Measurements from ENCODE around the gene MMP20. TPM values are rescaled to one million over a fixed set of nuclear protein-coding genes. Genes with fewer than 3 reads are reported as not detected.

Gene MMP20
- total and polyA plus RNA-seq, 2 donors (not counting 1 experiment from before 2014, with no cell fraction given), result not detected

DNA sequence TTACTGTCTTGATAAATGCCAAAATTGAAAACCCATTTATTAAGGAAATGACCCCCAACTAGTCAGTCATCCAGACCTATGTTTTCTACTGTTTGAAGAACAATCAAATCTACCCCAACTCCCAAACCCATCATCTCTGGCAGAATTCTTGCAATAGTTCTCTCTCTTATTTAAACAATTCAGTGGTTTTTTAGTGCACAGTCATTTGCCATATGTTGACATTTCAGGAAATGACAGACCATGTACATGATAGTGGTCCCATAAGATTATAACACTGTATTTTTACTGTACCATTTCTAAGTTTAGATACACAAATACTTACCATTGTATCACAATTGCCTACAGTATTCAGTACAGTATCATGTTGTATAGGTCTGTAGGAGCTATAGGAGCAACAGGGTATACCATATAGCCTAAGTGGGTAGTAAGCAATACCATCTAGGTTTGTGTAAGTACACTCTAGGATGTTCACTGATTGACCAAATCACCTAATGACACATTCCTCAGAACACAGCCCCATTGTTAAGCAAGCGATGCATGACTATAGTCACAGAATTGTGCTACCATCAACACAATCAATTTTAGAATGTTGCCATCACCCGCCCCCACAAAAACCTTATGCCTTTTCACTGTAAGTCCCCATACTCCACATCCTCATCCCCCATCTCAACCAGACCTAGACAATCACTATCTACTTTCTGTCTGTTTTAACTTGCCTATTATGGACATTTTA is 41.8 kb downstream of the MMP20 start:
- H3K9ac ChIP-seq (ENCODE audit: low read length), result no peak overlapping the region
- no peak overlapping the region for H2AFZ ChIP-seq (ENCODE audit: insufficient read depth, low read depth, low read length, poor library complexity, severe bottlenecking)
- WGBS (ENCODE audit: insufficient coverage), result 92% methylated on average over 2 of the region's 2 CpGs
- H4K20me1 ChIP-seq (ENCODE audit: control insufficient read depth, insufficient read depth, low read length, poor library complexity, severe bottlenecking), result no peaks in the 10 kb centered on the region
- TF ChIP-seq EZH2 (IDR thresholded peaks at IDR 0.05; ENCODE audit: borderline replicate concordance, insufficient read depth, low read depth, low read length, poor library complexity, severe bottlenecking) (no peak), CTCF (IDR thresholded peaks at IDR 0.05) (no peak)
- no peaks in the 10 kb centered on the region for H3K27me3 ChIP-seq (replicated peaks in 1 of 4; ENCODE audit: control extremely low read depth in 1 of 4, control insufficient read depth in 3 of 4, insufficient read depth in 4 of 4, low read length in 3 of 4)
- ATAC-seq (ENCODE audit: low read depth) (no peak), DNase-seq (no peak)
- no peaks in the 10 kb centered on the region for H3K79me2 ChIP-seq (ENCODE audit: control insufficient read depth, insufficient read depth, low read length)
- no peak overlapping the region for H3K27ac Mint-ChIP-seq
- CTCF ChIA-PET, result no interaction called here
- no peaks in the 10 kb centered on the region for H3K4me1 ChIP-seq (ENCODE audit: control insufficient read depth in 2 of 2, insufficient read depth in 2 of 2, low read length in 2 of 2)
- no peak overlapping the region for H3K27ac ChIP-seq (ENCODE audit: low read length in 2 of 2)
- H3K4me2 ChIP-seq (replicated peaks; ENCODE audit: low read depth, low read length, poor library complexity, severe bottlenecking), result no peak overlapping the region
- H3K4me1 Mint-ChIP-seq, result peaks cover 6% of the 10 kb centered on the region
- no peak overlapping the region for H3K4me3 ChIP-seq (ENCODE audit: control extremely low read depth in 1 of 5, extremely low read depth in 1 of 5, insufficient read depth in 1 of 5, low read depth in 2 of 5, low read length in 4 of 5)
- no peaks in the 10 kb centered on the region for H3K27me3 Mint-ChIP-seq
- no peaks in the 10 kb centered on the region for H3K36me3 ChIP-seq (replicated peaks in 1 of 2; ENCODE audit: control extremely low read depth in 1 of 2, control insufficient read depth in 1 of 2, extremely low read depth in 1 of 2, insufficient read depth in 2 of 2, low read length in 1 of 2)
- intact Hi-C loops (cut with micrococcal nuclease), result no loop called here
- POLR2A ChIA-PET, result no interaction called here
- no peak overlapping the region for H3K4me3 Mint-ChIP-seq
- H3K9me3 ChIP-seq (ENCODE audit: control extremely low read depth in 1 of 3, control insufficient read depth in 2 of 3, insufficient read depth in 1 of 3, low read length in 2 of 3), result no peaks in the 10 kb centered on the region
- no peaks in the 10 kb centered on the region for H3K9me3 Mint-ChIP-seq (ENCODE audit: insufficient read depth)

- Histone ChIP-seq H3K4me1 (ENCODE audit: control insufficient read depth in 2 of 2, insufficient read depth in 2 of 2, low read length in 2 of 2) (peaks cover 6 to 7% of the 10 kb centered on the region in 2 donors), H3K9ac (ENCODE audit: low read length) (no peak overlapping the region), H3K36me3 (replicated peaks in 1 of 2; ENCODE audit: control extremely low read depth in 1 of 2, control insufficient read depth in 1 of 2, extremely low read depth in 1 of 2, insufficient read depth in 2 of 2, low read length in 1 of 2) (no peaks in the 10 kb centered on the region), H3K27me3 (replicated peaks in 1 of 4; ENCODE audit: control extremely low read depth in 1 of 4, control insufficient read depth in 3 of 4, insufficient read depth in 4 of 4, low read length in 3 of 4) (no peaks in the 10 kb centered on the region), H3K4me3 (ENCODE audit: control extremely low read depth in 1 of 5, extremely low read depth in 1 of 5, insufficient read depth in 1 of 5, low read depth in 2 of 5, low read length in 4 of 5) (no peak overlapping the region), H3K9me3 (ENCODE audit: control extremely low read depth in 1 of 3, control insufficient read depth in 2 of 3, insufficient read depth in 1 of 3, low read length in 2 of 3) (no peaks in the 10 kb centered on the region), H3K27ac (ENCODE audit: low read length in 2 of 2) (no peak overlapping the region), H3K79me2 (ENCODE audit: control insufficient read depth, insufficient read depth, low read length) (no peaks in the 10 kb centered on the region), H3K4me2 (replicated peaks; ENCODE audit: low read depth, low read length, poor library complexity, severe bottlenecking) (no peak overlapping the region), H2AFZ (ENCODE audit: insufficient read depth, low read depth, low read length, poor library complexity, severe bottlenecking) (no peak overlapping the region), H4K20me1 (ENCODE audit: control insufficient read depth, insufficient read depth, low read length, poor library complexity, severe bottlenecking) (no peaks in the 10 kb centered on the region)
- Mint-ChIP-seq H3K27me3 (no peaks in the 10 kb centered on the region), H3K9me3 (ENCODE audit: insufficient read depth) (no peaks in the 10 kb centered on the region), H3K4me1 (peaks cover 14% of the 10 kb centered on the region), H3K4me3 (no peak overlapping the region), H3K27ac (no peak overlapping the region)
- no peak for DNase-seq
- ChIA-PET POLR2A (no interaction called here), CTCF (interaction anchor here (1.7 kb wide), 1 partner anchor 13 kb away, joined by 4 read pairs; no protein-coding TSS in a partner anchor)
- no peak for TF ChIP-seq CTCF (IDR thresholded peaks at IDR 0.05)
- TF ChIP-seq EZH2 (IDR thresholded peaks at IDR 0.05; ENCODE audit: borderline replicate concordance, insufficient read depth, low read depth, low read length, poor library complexity, severe bottlenecking), result no peak
- intact Hi-C loops (cut with micrococcal nuclease), result no loop called here
- no CpG with 5 or more reads among the region's 1 CpG for WGBS (ENCODE audit: insufficient coverage)
- ATAC-seq (ENCODE audit: low read depth), result no peak
These were observed 43.0 kb downstream of the MMP20 start for GRCh38 chr11:102582140-102582539.
